ENCODE results near the gene FOXRED2. TPM values are rescaled to one million over a fixed set of nuclear protein-coding genes. Genes with fewer than 3 reads are reported as not detected.

Gene FOXRED2
- total and polyA plus RNA-seq, 2 donors (not counting 1 experiment from before 2014, with no cell fraction given) = 3.3 to 3.8 TPM

DNA sequence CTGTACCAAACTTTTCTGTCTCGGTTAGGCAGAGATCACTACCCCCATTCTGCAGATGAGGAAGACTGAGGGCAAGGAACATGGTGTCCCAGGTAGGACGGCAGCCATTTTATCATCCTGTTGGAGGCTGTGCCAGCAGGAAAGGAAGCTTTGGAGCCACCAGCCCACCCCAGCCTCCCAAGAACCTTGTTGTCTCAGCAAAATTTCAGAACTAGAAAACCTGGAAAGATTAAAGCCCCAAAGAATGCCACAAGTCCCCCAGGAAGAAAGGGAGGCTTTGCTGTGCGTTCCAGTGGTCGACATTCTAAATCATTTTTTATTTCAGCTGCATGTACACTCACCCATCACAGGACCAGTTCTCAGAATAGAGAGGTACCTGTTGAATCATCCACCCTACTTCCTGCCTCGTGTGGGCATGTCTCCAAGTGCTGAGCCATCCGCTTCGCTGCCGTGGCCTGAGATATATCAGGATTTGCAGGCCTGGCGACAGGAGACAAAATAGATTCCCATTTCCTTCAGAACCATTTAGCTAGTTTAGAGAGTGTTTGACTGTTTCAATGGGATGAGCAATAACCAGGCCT, 35.1 kb upstream of the FOXRED2 start:
- Histone ChIP-seq H3K79me2 (ENCODE audit: control insufficient read depth, insufficient read depth, low read length) (no peaks in the 10 kb centered on the region), H3K4me3 (replicated peaks in 1 of 4; ENCODE audit: control extremely low read depth in 1 of 4, insufficient read depth in 1 of 4, low read depth in 3 of 4, low read length in 4 of 4) (no peak overlapping the region), H2AFZ (ENCODE audit: low read length) (peak overlapping the region; percentile 16), H3K27me3 (ENCODE audit: control insufficient read depth, insufficient read depth, low read length) (peaks cover 2% of the 10 kb centered on the region), H3K27ac (ENCODE audit: insufficient read depth, low read length) (peak overlapping the region; percentile 64), H4K20me1 (ENCODE audit: control insufficient read depth, extremely low read depth, insufficient read depth, low read length) (no peaks in the 10 kb centered on the region), H3K36me3 (ENCODE audit: control insufficient read depth, insufficient read depth, low read length) (no peaks in the 10 kb centered on the region), H3K4me2 (ENCODE audit: extremely low read depth, insufficient read depth, low read length) (peak overlapping the region; percentile 37), H3K9ac (ENCODE audit: insufficient read depth, low read length) (no peak overlapping the region), H3K4me1 (ENCODE audit: control insufficient read depth, extremely low read depth, insufficient read depth, low read length) (peaks cover 5% of the 10 kb centered on the region), H3K9me3 (ENCODE audit: control insufficient read depth, insufficient read depth, low read depth, low read length) (no peaks in the 10 kb centered on the region)
- TF ChIP-seq CTCF (conservative IDR thresholded peaks at IDR 0.05 in 1 of 2, IDR thresholded peaks at IDR 0.05 in 1 of 2; ENCODE audit: low read depth in 1 of 2, low read length in 2 of 2) (no peak), EZH2 (IDR thresholded peaks at IDR 0.05; ENCODE audit: low read length, missing control alignments) (no peak)
- DNase-seq (ENCODE audit: low read depth in 2 of 2) = peak; percentile 70 to 97

GRCh38 chr22:36540867-36541642, 34.2 kb upstream of the FOXRED2 start:
- peaks cover 4% of the 10 kb centered on the region for H3K4me1 ChIP-seq (ENCODE audit: control insufficient read depth, extremely low read depth, insufficient read depth, low read length)
- no peak overlapping the region for H3K27ac ChIP-seq (ENCODE audit: insufficient read depth, low read length)
- no peaks in the 10 kb centered on the region for H3K36me3 ChIP-seq (ENCODE audit: control insufficient read depth, insufficient read depth, low read length)
- no peak overlapping the region for H3K9ac ChIP-seq (ENCODE audit: insufficient read depth, low read length)
- H2AFZ ChIP-seq (ENCODE audit: low read length) = no peak overlapping the region
- peaks cover 8% of the 10 kb centered on the region for H3K27me3 ChIP-seq (ENCODE audit: control insufficient read depth, insufficient read depth, low read length)
- no peak overlapping the region for H3K4me2 ChIP-seq (ENCODE audit: extremely low read depth, insufficient read depth, low read length)
- no peaks in the 10 kb centered on the region for H3K79me2 ChIP-seq (ENCODE audit: control insufficient read depth, insufficient read depth, low read length)
- DNase-seq (ENCODE audit: low read depth in 2 of 2) = peak in 1 of 2 donors; percentile 69
- no peaks in the 10 kb centered on the region for H3K9me3 ChIP-seq (ENCODE audit: control insufficient read depth, insufficient read depth, low read depth, low read length)
- no peak overlapping the region for H3K4me3 ChIP-seq (replicated peaks in 1 of 4; ENCODE audit: control extremely low read depth in 1 of 4, insufficient read depth in 1 of 4, low read depth in 3 of 4, low read length in 4 of 4)
- H4K20me1 ChIP-seq (ENCODE audit: control insufficient read depth, extremely low read depth, insufficient read depth, low read length) = no peaks in the 10 kb centered on the region
- TF ChIP-seq CTCF (conservative IDR thresholded peaks at IDR 0.05 in 1 of 2, IDR thresholded peaks at IDR 0.05 in 1 of 2; ENCODE audit: low read depth in 1 of 2, low read length in 2 of 2) (no peak), EZH2 (IDR thresholded peaks at IDR 0.05; ENCODE audit: low read length, missing control alignments) (no peak)

DNA sequence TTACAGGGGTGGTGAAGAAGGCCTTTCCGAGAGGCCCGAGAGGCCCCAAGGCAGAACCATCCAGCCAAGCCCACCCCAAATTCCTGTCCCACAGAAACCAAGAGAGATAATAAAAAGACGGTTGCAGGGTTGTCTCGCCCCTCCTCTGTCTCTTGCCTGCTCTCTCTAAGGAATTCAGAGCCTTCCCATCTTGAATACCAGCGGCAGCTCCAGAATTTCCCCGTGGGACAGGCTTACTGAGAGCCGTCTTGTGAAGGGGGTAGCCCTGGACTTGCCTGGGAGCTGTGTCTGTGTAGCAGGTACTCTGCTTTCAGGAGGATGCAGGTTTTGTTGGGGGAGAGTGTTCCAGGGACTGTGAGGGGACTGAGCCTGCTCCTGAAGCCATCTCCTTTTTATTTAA, 31.7 kb upstream of the FOXRED2 start:
- no peak overlapping the region for H2AFZ ChIP-seq (ENCODE audit: low read length)
- H3K4me3 ChIP-seq (replicated peaks in 1 of 4; ENCODE audit: control extremely low read depth in 1 of 4, insufficient read depth in 1 of 4, low read depth in 3 of 4, low read length in 4 of 4) = no peak overlapping the region
- DNase-seq (ENCODE audit: low read depth in 2 of 2) = no peak
- H3K27me3 ChIP-seq (ENCODE audit: control insufficient read depth, insufficient read depth, low read length) = peaks cover 8% of the 10 kb centered on the region
- no peak overlapping the region for H3K9ac ChIP-seq (ENCODE audit: insufficient read depth, low read length)
- H3K79me2 ChIP-seq (ENCODE audit: control insufficient read depth, insufficient read depth, low read length) = no peaks in the 10 kb centered on the region
- no peak for TF ChIP-seq EZH2 (IDR thresholded peaks at IDR 0.05; ENCODE audit: low read length, missing control alignments)
- TF ChIP-seq CTCF (conservative IDR thresholded peaks at IDR 0.05 in 1 of 2, IDR thresholded peaks at IDR 0.05 in 1 of 2; ENCODE audit: low read depth in 1 of 2, low read length in 2 of 2) = no peak
- H3K27ac ChIP-seq (ENCODE audit: insufficient read depth, low read length) = no peak overlapping the region
- H3K36me3 ChIP-seq (ENCODE audit: control insufficient read depth, insufficient read depth, low read length) = no peaks in the 10 kb centered on the region
- no peaks in the 10 kb centered on the region for H4K20me1 ChIP-seq (ENCODE audit: control insufficient read depth, extremely low read depth, insufficient read depth, low read length)
- peaks cover 4% of the 10 kb centered on the region for H3K4me1 ChIP-seq (ENCODE audit: control insufficient read depth, extremely low read depth, insufficient read depth, low read length)
- H3K9me3 ChIP-seq (ENCODE audit: control insufficient read depth, insufficient read depth, low read depth, low read length) = no peaks in the 10 kb centered on the region
- no peak overlapping the region for H3K4me2 ChIP-seq (ENCODE audit: extremely low read depth, insufficient read depth, low read length)
